ENCODE measurements around the gene MINDY3.
A peak's percentile ranks its signal among the peaks of the same experiment; 100 is the strongest.

Gene MINDY3

GRCh38 chr10:15822131-15822530 lies 38.2 kb downstream of the MINDY3 start:
- no peak overlapping the region for H3K4me3 ChIP-seq (ENCODE audit: low read depth, low read length)
- no peak for DNase-seq (ENCODE audit: low read depth)
- no peak for TF ChIP-seq CTCF (IDR thresholded peaks at IDR 0.05; ENCODE audit: low read depth, low read length, missing control alignments)

- no peak for TF ChIP-seq CTCF (IDR thresholded peaks at IDR 0.05; ENCODE audit: low read depth, low read length, missing control alignments)
- no peak overlapping the region for H3K4me3 ChIP-seq (ENCODE audit: low read depth, low read length)
- DNase-seq (ENCODE audit: low read depth), result no peak
These were observed 39.1 kb downstream of the MINDY3 start for GRCh38 chr10:15821046-15821683.

- no peak for TF ChIP-seq CTCF (IDR thresholded peaks at IDR 0.05; ENCODE audit: low read depth, low read length, missing control alignments)
- no peak overlapping the region for H3K4me3 ChIP-seq (ENCODE audit: low read depth, low read length)
- DNase-seq (ENCODE audit: low read depth), result no peak
These were observed 42.8 kb downstream of the MINDY3 start for GRCh38 chr10:15817409-15818046.

- no peak overlapping the region for H3K4me3 ChIP-seq (ENCODE audit: low read depth, low read length)
- no peak for TF ChIP-seq CTCF (IDR thresholded peaks at IDR 0.05; ENCODE audit: low read depth, low read length, missing control alignments)
- no peak for DNase-seq (ENCODE audit: low read depth)
These were observed 44.9 kb downstream of the MINDY3 start for GRCh38 chr10:15815242-15815885.

GRCh38 chr10:15814565-15814964 lies 45.7 kb downstream of the MINDY3 start:
- DNase-seq (ENCODE audit: low read depth), result peak; percentile 2
- TF ChIP-seq CTCF (IDR thresholded peaks at IDR 0.05; ENCODE audit: low read depth, low read length, missing control alignments), result no peak
- H3K4me3 ChIP-seq (ENCODE audit: low read depth, low read length), result no peak overlapping the region

GRCh38 chr10:15813415-15813814 lies 46.9 kb downstream of the MINDY3 start:
- no peak overlapping the region for H3K4me3 ChIP-seq (ENCODE audit: low read depth, low read length)
- TF ChIP-seq CTCF (IDR thresholded peaks at IDR 0.05; ENCODE audit: low read depth, low read length, missing control alignments), result no peak
- DNase-seq (ENCODE audit: low read depth), result no peak

All from GM12864 (cell line).